Skeletal muscle cell (primary cell): ENCODE measurements around the gene GPATCH8.

Experiments used
- DNase-seq: peaks from one replicate; pipeline ENCODE4 v3.0.0-alpha.2; 2010; ENCODE audit warnings: low read depth
- H3K4me3 ChIP-seq: 2 replicates; pipeline ENCODE4 v1.5.1; 2011; ENCODE audit warnings: low read depth, mild to moderate bottlenecking, control low read depth, low read length, moderate library complexity

GPATCH8 gene

DNA sequence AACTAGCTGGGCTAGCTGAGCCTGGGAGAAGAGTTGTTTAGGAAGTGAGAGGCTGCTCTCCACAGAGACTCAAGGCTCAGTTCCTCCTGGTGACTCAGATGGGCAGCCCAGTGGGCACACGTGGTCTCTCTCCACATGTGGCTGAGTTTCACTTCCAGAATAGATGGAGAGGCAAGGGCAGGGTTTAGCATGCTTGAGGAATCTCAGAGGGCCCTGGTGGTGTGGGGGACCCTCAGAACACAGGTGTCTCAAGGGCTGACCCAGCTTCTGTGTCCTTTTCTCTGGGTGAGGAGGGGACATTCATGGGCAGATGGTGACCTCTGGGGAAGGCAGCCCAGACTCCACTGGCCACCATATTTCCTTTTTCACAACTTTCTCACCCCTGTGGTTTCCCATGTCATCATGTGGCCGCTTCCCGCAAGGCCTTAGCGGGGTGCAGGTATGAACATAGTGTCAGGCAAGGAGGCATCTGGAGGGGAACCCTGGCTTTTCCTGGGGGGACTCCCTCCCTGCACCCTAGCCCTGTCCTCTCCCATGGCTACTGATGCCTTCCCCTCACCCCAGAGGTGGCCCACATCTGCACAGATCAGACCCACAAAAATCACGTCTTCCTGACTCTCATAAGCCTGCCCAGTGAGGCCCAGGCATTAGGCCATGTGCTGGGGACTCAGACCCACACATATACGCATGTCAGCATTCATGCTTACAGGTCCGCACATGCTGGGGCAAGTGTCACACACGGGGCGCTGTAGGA lies 154.8 kb downstream of the GPATCH8 start:
- H3K4me3 ChIP-seq = no peak overlapping the region
- DNase-seq = no peak
